ENCODE data around the gene ADIRF.

Gene ADIRF

GRCh38 chr10:86962981-86963310 lies 5.3 kb upstream of the ADIRF start:
- TF ChIP-seq, protein P1, sequence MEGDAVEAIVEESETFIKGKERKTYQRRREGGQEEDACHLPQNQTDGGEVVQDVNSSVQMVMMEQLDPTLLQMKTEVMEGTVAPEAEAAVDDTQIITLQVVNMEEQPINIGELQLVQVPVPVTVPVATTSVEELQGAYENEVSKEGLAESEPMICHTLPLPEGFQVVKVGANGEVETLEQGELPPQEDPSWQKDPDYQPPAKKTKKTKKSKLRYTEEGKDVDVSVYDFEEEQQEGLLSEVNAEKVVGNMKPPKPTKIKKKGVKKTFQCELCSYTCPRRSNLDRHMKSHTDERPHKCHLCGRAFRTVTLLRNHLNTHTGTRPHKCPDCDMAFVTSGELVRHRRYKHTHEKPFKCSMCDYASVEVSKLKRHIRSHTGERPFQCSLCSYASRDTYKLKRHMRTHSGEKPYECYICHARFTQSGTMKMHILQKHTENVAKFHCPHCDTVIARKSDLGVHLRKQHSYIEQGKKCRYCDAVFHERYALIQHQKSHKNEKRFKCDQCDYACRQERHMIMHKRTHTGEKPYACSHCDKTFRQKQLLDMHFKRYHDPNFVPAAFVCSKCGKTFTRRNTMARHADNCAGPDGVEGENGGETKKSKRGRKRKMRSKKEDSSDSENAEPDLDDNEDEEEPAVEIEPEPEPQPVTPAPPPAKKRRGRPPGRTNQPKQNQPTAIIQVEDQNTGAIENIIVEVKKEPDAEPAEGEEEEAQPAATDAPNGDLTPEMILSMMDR (IDR thresholded peaks at IDR 0.05; ENCODE audit: low read depth, low read length, missing control alignments): no peak
- Histone ChIP-seq H3K36me3 (replicated peaks) (no peaks in the 10 kb centered on the region), H3K4me3 (ENCODE audit: low read depth, low read length) (no peak overlapping the region), H3K27me3 (replicated peaks) (no peaks in the 10 kb centered on the region), H3K27ac (no peak overlapping the region)
- in situ Hi-C loops (cut with HindIII; ENCODE audit: low pct_ligation_motif_present, low sequenced_read_pairs): no loop called here
- DNase-seq: no peak

GRCh38 chr10:86963341-86963919 lies 4.9 kb upstream of the ADIRF start:
- Histone ChIP-seq H3K4me3 (ENCODE audit: low read depth, low read length) (no peak overlapping the region), H3K36me3 (replicated peaks) (no peaks in the 10 kb centered on the region), H3K27me3 (replicated peaks) (no peaks in the 10 kb centered on the region), H3K27ac (no peak overlapping the region)
- DNase-seq: no peak
- TF ChIP-seq, protein P1 (IDR thresholded peaks at IDR 0.05; ENCODE audit: low read depth, low read length, missing control alignments): no peak
- in situ Hi-C loops (cut with HindIII; ENCODE audit: low pct_ligation_motif_present, low sequenced_read_pairs): no loop called here

- H3K27ac ChIP-seq: no peak overlapping the region
- in situ Hi-C loops (cut with HindIII; ENCODE audit: low pct_ligation_motif_present, low sequenced_read_pairs): no loop called here
- TF ChIP-seq, protein P1 (IDR thresholded peaks at IDR 0.05; ENCODE audit: low read depth, low read length, missing control alignments): no peak
Measured at GRCh38 chr10:86964061-86964846, 4.0 kb upstream of the ADIRF start.

GRCh38 chr10:86964847-86965190 lies 3.5 kb upstream of the ADIRF start:
- H3K27ac ChIP-seq: no peak overlapping the region
- TF ChIP-seq, protein P1 (IDR thresholded peaks at IDR 0.05; ENCODE audit: low read depth, low read length, missing control alignments): no peak
- no peaks in the 10 kb centered on the region for H3K27me3 ChIP-seq (replicated peaks)
- no peak overlapping the region for H3K4me3 ChIP-seq (ENCODE audit: low read depth, low read length)
- no peaks in the 10 kb centered on the region for H3K36me3 ChIP-seq (replicated peaks)
- in situ Hi-C loops (cut with HindIII; ENCODE audit: low pct_ligation_motif_present, low sequenced_read_pairs): no loop called here
- DNase-seq: no peak

More at GRCh38 chr10:86964061-86964846, 4.0 kb upstream of the ADIRF start:
- Histone ChIP-seq H3K36me3 (replicated peaks) (no peaks in the 10 kb centered on the region), H3K27me3 (replicated peaks) (no peaks in the 10 kb centered on the region), H3K4me3 (ENCODE audit: low read depth, low read length) (no peak overlapping the region)
- no peak for DNase-seq

- Histone ChIP-seq H3K36me3 (replicated peaks) (no peaks in the 10 kb centered on the region), H3K27ac (no peak overlapping the region), H3K4me3 (ENCODE audit: low read depth, low read length) (no peak overlapping the region), H3K27me3 (replicated peaks) (no peaks in the 10 kb centered on the region)
- TF ChIP-seq, protein P1 (IDR thresholded peaks at IDR 0.05; ENCODE audit: low read depth, low read length, missing control alignments): no peak
- in situ Hi-C loops (cut with HindIII; ENCODE audit: low pct_ligation_motif_present, low sequenced_read_pairs): no loop called here
- DNase-seq: no peak
Measured at GRCh38 chr10:86965986-86966654, 2.2 kb upstream of the ADIRF start.

All from brain microvascular endothelial cell (primary cell).